ENCODE data around the gene TP53TG5.

TP53TG5 gene

GRCh38 chr20:45344168-45344860 lies 33.8 kb downstream of the TP53TG5 start:
- DNase-seq, result no peak

- no peak for DNase-seq
These were observed 34.5 kb downstream of the TP53TG5 start for GRCh38 chr20:45343532-45344167.

GRCh38 chr20:45342855-45343531 lies 35.1 kb downstream of the TP53TG5 start:
- no peak for DNase-seq

- no peak for DNase-seq
These were observed 35.9 kb downstream of the TP53TG5 start for GRCh38 chr20:45341939-45342854.

GRCh38 chr20:45341579-45341938 lies 36.6 kb downstream of the TP53TG5 start:
- no peak for DNase-seq

GRCh38 chr20:45340951-45341350 lies 37.2 kb downstream of the TP53TG5 start:
- no peak for DNase-seq

GRCh38 chr20:45340236-45340847 lies 37.8 kb downstream of the TP53TG5 start:
- no peak for DNase-seq

- DNase-seq, result no peak
These were observed 38.3 kb downstream of the TP53TG5 start for GRCh38 chr20:45339799-45340198.

GRCh38 chr20:45339084-45339483 lies 39.0 kb downstream of the TP53TG5 start:
- DNase-seq, result no peak

GRCh38 chr20:45338121-45339030 lies 39.7 kb downstream of the TP53TG5 start:
- DNase-seq, result no peak

GRCh38 chr20:45337367-45338120 lies 40.6 kb downstream of the TP53TG5 start:
- DNase-seq, result no peak

GRCh38 chr20:45336530-45337366 lies 41.4 kb downstream of the TP53TG5 start:
- no peak for DNase-seq

GRCh38 chr20:45330476-45330875 lies 47.6 kb downstream of the TP53TG5 start:
- DNase-seq, result no peak

- DNase-seq, result no peak
These were observed 48.4 kb downstream of the TP53TG5 start for GRCh38 chr20:45329497-45330319.

- DNase-seq, result no peak
These were observed 49.7 kb downstream of the TP53TG5 start for GRCh38 chr20:45328451-45328850.

- DNase-seq, result no peak
These were observed 52.8 kb downstream of the TP53TG5 start for GRCh38 chr20:45325371-45325770.

GRCh38 chr20:45323731-45324130 lies 54.4 kb downstream of the TP53TG5 start:
- DNase-seq, result no peak

- DNase-seq, result no peak
These were observed 55.2 kb downstream of the TP53TG5 start for GRCh38 chr20:45322952-45323383.

All from DMS 273 treated with DMSO at 0.1 percent for 48 hours (cell line).